Large intestine (tissue), 3 donors: ENCODE results near the gene LITAFD. TPM values are rescaled to one million over a fixed set of nuclear protein-coding genes. Genes with fewer than 3 reads are reported as not detected.

Source experiments
- DNase-seq, 2 donors: peaks; one replicate each; pipeline versions ENCODE4 v3.0.0 to v3.0.0-alpha.2; 2013
- H3K27ac ChIP-seq: one replicate; pipeline ENCODE4 v1.5.1; 2013; ENCODE audit warnings: low read length
- H3K27me3 ChIP-seq: 2 replicates; pipeline ENCODE4 v1.6.1; 2013; ENCODE audit warnings: low read length; ENCODE audit not compliant: control insufficient read depth, insufficient read depth
- H3K36me3 ChIP-seq: 2 replicates; pipeline ENCODE4 v1.6.1; 2013; ENCODE audit warnings: low read length; ENCODE audit not compliant: control insufficient read depth, insufficient read depth
- H3K4me1 ChIP-seq: one replicate; pipeline ENCODE4 v1.6.1; 2013; ENCODE audit warnings: low read length; ENCODE audit not compliant: control insufficient read depth, insufficient read depth
- H3K4me3 ChIP-seq: one replicate; pipeline ENCODE4 v1.5.1; 2013; ENCODE audit warnings: low read length
- H3K9me3 ChIP-seq: one replicate; pipeline ENCODE4 v1.6.1; 2013; ENCODE audit warnings: mild to moderate bottlenecking, low read depth, low read length, moderate library complexity; ENCODE audit not compliant: control insufficient read depth
- WGBS: methylation state at CpG from one replicate; pipeline ENCODE4 v1.1.5; 2013; ENCODE audit warnings: low lambda C conversion rate; ENCODE audit not compliant: insufficient coverage; 5-methylcytosine and 5-hydroxymethylcytosine counted together
- polyA plus RNA-seq: library from polyadenylated mRNA; unstranded; fragments of 120-200 nt; gene quantifications from one replicate; pipeline ENCODE4 v1.2.1, GENCODE V29; 2013

LITAFD gene
- polyA plus RNA-seq, 1 donor: 1.8 TPM

- WGBS: 0% methylated on average over 1 of the region's 19 CpGs
- no peaks in the 10 kb centered on the region for H3K27me3 ChIP-seq
- H3K4me1 ChIP-seq: peaks cover 48% of the 10 kb centered on the region
- no peaks in the 10 kb centered on the region for H3K9me3 ChIP-seq
- peak overlapping the region; percentile 83 for H3K27ac ChIP-seq
- DNase-seq: no peak
- H3K36me3 ChIP-seq: peaks cover 30% of the 10 kb centered on the region
- no peak overlapping the region for H3K4me3 ChIP-seq
Observed at GRCh38 chr16:8886593-8887430, 4.7 kb downstream of the LITAFD start.

DNA sequence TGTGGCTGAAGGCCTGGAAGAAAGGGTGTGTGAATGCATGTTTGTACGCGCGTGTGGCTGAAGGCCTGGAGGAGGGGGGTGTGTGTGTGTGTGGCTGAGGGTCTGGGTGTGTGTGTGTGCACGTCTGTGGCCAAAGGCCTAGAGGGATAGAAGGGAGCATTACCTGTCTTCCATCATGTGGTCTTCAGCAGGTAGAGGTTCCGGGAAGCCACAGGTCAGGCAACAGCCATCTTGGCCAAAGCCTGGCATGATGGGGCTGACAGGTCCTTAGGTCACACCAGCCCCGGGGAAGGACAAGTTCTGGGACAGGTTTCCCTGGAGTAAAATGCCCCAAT lies 5.2 kb downstream of the LITAFD start:
- WGBS: no CpG with 5 or more reads among the region's 6 CpGs

GRCh38 chr16:8887952-8888560 lies 5.9 kb downstream of the LITAFD start:
- WGBS: no CpG with 5 or more reads among the region's 16 CpGs
- H3K9me3 ChIP-seq: no peaks in the 10 kb centered on the region
- no peak for DNase-seq
- no peak overlapping the region for H3K4me3 ChIP-seq
- peaks cover 37% of the 10 kb centered on the region for H3K4me1 ChIP-seq
- H3K27me3 ChIP-seq: no peaks in the 10 kb centered on the region
- H3K36me3 ChIP-seq: peaks cover 42% of the 10 kb centered on the region
- no peak overlapping the region for H3K27ac ChIP-seq

More for the DNA sequence above, 5.2 kb downstream of the LITAFD start:
- no peak overlapping the region for H3K4me3 ChIP-seq
- no peak overlapping the region for H3K27ac ChIP-seq
- H3K36me3 ChIP-seq: peaks cover 36% of the 10 kb centered on the region
- H3K4me1 ChIP-seq: peaks cover 42% of the 10 kb centered on the region
- no peak for DNase-seq
- no peaks in the 10 kb centered on the region for H3K27me3 ChIP-seq
- H3K9me3 ChIP-seq: no peaks in the 10 kb centered on the region

- no peak overlapping the region for H3K4me3 ChIP-seq
- H3K9me3 ChIP-seq: no peaks in the 10 kb centered on the region
- no CpG with 5 or more reads among the region's 23 CpGs for WGBS
- peaks cover 29% of the 10 kb centered on the region for H3K4me1 ChIP-seq
- H3K27me3 ChIP-seq: no peaks in the 10 kb centered on the region
- H3K36me3 ChIP-seq: peaks cover 53% of the 10 kb centered on the region
- DNase-seq: no peak
- no peak overlapping the region for H3K27ac ChIP-seq
Observed at GRCh38 chr16:8888951-8889892, 7.1 kb downstream of the LITAFD start.

DNA sequence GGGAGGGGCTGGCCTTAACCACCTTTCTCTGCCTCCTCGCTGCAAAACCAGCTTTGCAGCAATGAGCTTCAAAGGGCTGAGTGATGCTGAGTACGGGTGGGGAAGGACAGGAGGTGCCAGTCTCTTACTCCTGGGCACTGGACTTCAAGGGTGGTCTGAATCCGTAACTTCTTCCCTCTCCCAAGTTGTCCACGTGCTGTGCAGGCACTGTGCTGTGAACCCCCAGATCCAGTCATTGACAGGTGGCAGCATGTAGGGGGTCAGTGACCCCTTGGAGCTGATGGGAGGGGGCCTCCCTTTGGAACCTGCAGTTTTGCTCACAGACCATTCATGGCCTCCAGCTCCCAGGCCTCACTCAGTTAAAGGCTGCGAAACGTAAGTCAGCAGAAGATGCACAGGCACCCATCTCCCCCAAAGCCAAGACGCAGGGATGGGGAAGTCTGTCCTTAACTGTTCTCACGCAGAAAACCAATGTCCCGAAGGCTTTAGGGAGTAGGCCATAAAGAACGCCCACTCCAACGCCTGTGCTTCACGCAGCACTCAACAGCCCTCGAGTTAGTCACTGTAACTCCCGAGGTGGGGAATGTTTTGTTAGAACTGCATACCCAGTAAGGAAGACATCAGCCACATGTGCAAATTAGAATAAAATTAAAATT lies 7.9 kb downstream of the LITAFD start:
- no peak overlapping the region for H3K27ac ChIP-seq
- no peaks in the 10 kb centered on the region for H3K27me3 ChIP-seq
- H3K9me3 ChIP-seq: no peaks in the 10 kb centered on the region
- DNase-seq: no peak
- no CpG with 5 or more reads among the region's 14 CpGs for WGBS
- H3K4me3 ChIP-seq: no peak overlapping the region
- H3K36me3 ChIP-seq: peaks cover 61% of the 10 kb centered on the region
- peaks cover 21% of the 10 kb centered on the region for H3K4me1 ChIP-seq

DNA sequence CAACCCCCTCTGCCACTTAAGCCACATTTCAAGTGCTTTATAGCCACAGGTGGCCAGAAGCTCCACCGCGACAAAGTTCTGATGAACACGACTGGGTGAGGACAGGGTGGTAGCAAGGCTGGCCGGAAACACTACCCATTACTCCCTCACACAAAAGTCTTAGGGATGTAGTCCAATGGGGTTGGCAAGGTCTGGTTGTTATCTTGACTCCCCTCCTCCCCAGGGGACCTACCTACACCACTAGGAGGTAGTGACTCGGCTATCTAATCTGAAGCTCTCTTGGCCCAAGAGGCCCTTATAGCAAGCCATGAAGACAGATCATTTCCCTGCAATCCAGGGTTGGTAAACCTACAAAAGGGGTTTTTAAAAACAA lies 8.4 kb downstream of the LITAFD start:
- no peaks in the 10 kb centered on the region for H3K27me3 ChIP-seq
- no peak overlapping the region for H3K4me3 ChIP-seq
- WGBS: 100% methylated on average over 1 of the region's 5 CpGs
- DNase-seq: no peak
- no peak overlapping the region for H3K27ac ChIP-seq
- H3K9me3 ChIP-seq: no peaks in the 10 kb centered on the region
- H3K36me3 ChIP-seq: peaks cover 66% of the 10 kb centered on the region
- H3K4me1 ChIP-seq: peaks cover 16% of the 10 kb centered on the region

DNA sequence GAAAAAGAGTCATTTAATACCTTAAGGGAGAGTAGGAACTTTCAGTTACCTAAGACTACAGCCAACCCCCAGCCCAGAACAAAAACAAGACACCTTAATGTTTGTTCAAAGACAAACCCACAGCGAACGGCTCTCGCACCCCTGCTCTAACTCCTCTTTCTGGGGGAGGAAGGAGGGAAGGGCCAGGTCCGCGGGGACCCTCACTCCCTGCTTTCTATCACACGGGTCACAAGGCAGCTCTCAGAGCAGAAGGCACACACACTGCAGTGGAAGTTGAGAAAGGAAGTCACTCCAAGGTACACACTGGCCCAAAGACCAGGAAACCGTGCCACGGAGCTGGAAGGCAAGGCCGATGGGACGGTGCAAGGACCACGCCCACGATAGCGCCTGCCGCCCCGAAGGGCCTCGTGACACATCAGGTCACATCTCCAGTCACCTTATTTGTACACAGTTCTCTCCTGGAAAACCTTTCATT lies 10.0 kb downstream of the LITAFD start:
- no CpG with 5 or more reads among the region's 16 CpGs for WGBS
- Histone ChIP-seq H3K9me3 (no peaks in the 10 kb centered on the region), H3K4me3 (no peak overlapping the region), H3K27me3 (no peaks in the 10 kb centered on the region), H3K36me3 (peaks cover 82% of the 10 kb centered on the region), H3K27ac (no peak overlapping the region), H3K4me1 (peaks cover under 1% of the 10 kb centered on the region)
- DNase-seq: no peak

DNA sequence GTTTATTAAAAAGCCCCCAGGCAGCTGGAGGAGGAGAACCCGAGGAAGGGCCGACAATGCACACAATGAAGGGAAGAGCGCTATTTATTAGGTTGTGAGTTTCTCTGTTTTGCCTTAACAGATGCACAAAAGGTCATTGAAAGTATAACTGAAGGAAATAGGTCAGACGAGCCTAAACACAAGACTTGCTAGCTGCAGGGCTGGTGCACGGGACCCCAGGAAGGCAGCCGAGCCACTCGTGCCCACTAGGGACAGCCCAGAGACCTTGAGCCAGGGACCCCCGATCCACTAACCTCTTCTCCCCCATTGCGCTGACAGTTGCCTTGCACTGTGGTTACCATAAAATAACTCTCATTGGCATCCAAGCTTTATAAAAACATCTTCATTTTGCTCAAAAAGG lies 11.3 kb downstream of the LITAFD start:
- Histone ChIP-seq H3K27me3 (no peaks in the 10 kb centered on the region), H3K4me3 (no peak overlapping the region), H3K9me3 (no peaks in the 10 kb centered on the region), H3K4me1 (no peaks in the 10 kb centered on the region), H3K36me3 (peaks cover 81% of the 10 kb centered on the region), H3K27ac (no peak overlapping the region)
- no peak for DNase-seq
- 93% methylated on average over 5 of the region's 9 CpGs for WGBS

DNA sequence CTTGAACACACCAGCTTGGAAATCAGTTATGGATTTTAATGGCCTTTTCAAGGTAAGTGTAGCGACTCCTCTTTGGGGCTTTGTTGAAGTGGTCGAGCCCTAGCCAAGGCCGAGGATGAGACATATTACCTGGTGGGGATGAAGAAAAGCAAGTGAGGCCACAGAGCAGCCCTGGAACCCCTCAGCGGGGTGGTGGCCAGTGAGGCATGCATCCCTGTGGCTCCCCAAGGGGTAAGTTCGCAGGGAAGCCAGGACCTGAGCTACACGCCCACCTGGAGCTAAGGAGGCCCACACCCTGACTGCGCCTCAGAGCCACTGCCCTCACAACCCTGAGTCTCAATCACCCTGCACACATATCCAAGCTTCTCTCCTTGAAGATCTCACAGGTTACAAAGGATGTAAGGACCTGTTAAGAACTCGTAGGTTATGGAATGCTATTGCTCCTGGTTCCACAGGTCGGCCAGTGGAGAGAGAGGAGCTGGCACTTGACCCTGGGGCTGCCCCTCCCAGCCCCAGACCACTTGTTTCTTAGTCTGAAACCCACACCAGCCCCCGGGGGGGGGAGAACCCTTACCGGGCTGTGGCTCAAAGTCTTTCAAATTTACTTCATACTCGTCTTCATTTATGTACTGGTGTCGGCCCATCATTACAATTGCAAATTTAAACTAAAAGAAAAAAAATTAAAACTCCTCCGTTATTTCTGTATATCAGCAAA lies 12.0 kb downstream of the LITAFD start:
- H3K27ac ChIP-seq: no peak overlapping the region
- no peak for DNase-seq
- H3K9me3 ChIP-seq: no peaks in the 10 kb centered on the region
- H3K4me1 ChIP-seq: no peaks in the 10 kb centered on the region
- no CpG with 5 or more reads among the region's 14 CpGs for WGBS
- H3K4me3 ChIP-seq: no peak overlapping the region
- H3K27me3 ChIP-seq: no peaks in the 10 kb centered on the region
- H3K36me3 ChIP-seq: peaks cover 87% of the 10 kb centered on the region
